Liver (tissue), 9 donors: ENCODE results near the gene CBFA2T2. TPM values are rescaled to one million over a fixed set of nuclear protein-coding genes. Genes with fewer than 3 reads are reported as not detected.

ENCODE experiments used
- DNase-seq: peaks from one replicate; pipeline ENCODE4 v3.0.0-alpha.2; 2017; ENCODE audit warnings: low spot score
- H3K27ac ChIP-seq, 2 donors: one replicate each; pipeline ENCODE4 v1.7.0; 2013; ENCODE audit warnings: inconsistent platforms in 2 of 2, low read length in 2 of 2, control low read depth in 1 of 2, low read depth in 1 of 2, mild to moderate bottlenecking in 1 of 2
- H3K27me3 ChIP-seq, 4 donors: one replicate each; pipeline versions ENCODE4 v1.6.1 to v1.7.0; 2013; ENCODE audit warnings: low read length in 3 of 4, inconsistent platforms in 1 of 4, mild to moderate bottlenecking in 1 of 4, moderate library complexity in 1 of 4; ENCODE audit not compliant: control insufficient read depth in 4 of 4, insufficient read depth in 4 of 4
- H3K36me3 ChIP-seq, 4 donors: one replicate each; pipeline versions ENCODE4 v1.6.1 to v1.7.0; 2013; ENCODE audit warnings: low read length in 3 of 4, mild to moderate bottlenecking in 3 of 4, low read depth in 1 of 4, moderate library complexity in 1 of 4; ENCODE audit not compliant: control insufficient read depth in 4 of 4, insufficient read depth in 3 of 4
- H3K4me1 ChIP-seq, 4 donors: one replicate each; pipeline versions ENCODE4 v1.6.1 to v1.7.0; 2013; ENCODE audit warnings: low read length in 3 of 4, mild to moderate bottlenecking in 3 of 4, moderate library complexity in 1 of 4; ENCODE audit not compliant: control insufficient read depth in 4 of 4, insufficient read depth in 4 of 4
- H3K4me3 ChIP-seq, 3 donors: one replicate each; pipeline versions ENCODE4 v1.6.1 to v1.7.0; 2013; ENCODE audit warnings: low read length in 3 of 3, control low read depth in 1 of 3, low read depth in 1 of 3, mild to moderate bottlenecking in 1 of 3
- H3K9ac ChIP-seq, 2 donors: one replicate each; pipeline ENCODE4 v1.7.0; 2013; ENCODE audit warnings: low read length in 2 of 2, mild to moderate bottlenecking in 2 of 2, moderate library complexity in 2 of 2, control low read depth in 1 of 2, low read depth in 1 of 2
- H3K9me3 ChIP-seq, 4 donors: one replicate each; pipeline versions ENCODE4 v1.6.1 to v1.7.0; 2013; ENCODE audit warnings: low read length in 3 of 4; ENCODE audit not compliant: control insufficient read depth in 4 of 4
- ATF3 ChIP-seq: IDR thresholded peaks from 2 replicates; pipeline ENCODE4 v1.6.1; 2016; ENCODE audit warnings: antibody characterized with exemption
- FOXA2 ChIP-seq: IDR thresholded peaks from 2 replicates; pipeline ENCODE4 v1.6.1; 2016; ENCODE audit warnings: antibody characterized with exemption
- HNF4A ChIP-seq, 2 donors: conservative IDR thresholded peaks; 2 replicates each; pipeline ENCODE4 v1.6.1; 2016; ENCODE audit warnings: antibody characterized with exemption in 2 of 2, mild to moderate bottlenecking in 2 of 2
- HNF4G ChIP-seq: IDR thresholded peaks from 2 replicates; pipeline ENCODE4 v1.6.1; 2016; ENCODE audit warnings: antibody characterized with exemption
- JUND ChIP-seq, 2 donors: IDR thresholded peaks; 2 replicates each; pipeline ENCODE4 v1.6.1; 2016; ENCODE audit warnings: antibody characterized with exemption in 2 of 2
- NR2F2 ChIP-seq: IDR thresholded peaks from 2 replicates; pipeline ENCODE4 v1.6.1; 2016; ENCODE audit warnings: antibody characterized with exemption
- RAD21 ChIP-seq, 2 donors: IDR thresholded peaks; 2 replicates each; pipeline ENCODE4 v1.6.1; 2016; ENCODE audit warnings: antibody characterized with exemption in 2 of 2, mild to moderate bottlenecking in 2 of 2
- RXRA ChIP-seq, 2 donors: IDR thresholded peaks; 2 replicates each; pipeline ENCODE4 v1.6.1; 2017 to 2018; ENCODE audit warnings: antibody characterized with exemption in 2 of 2, mild to moderate bottlenecking in 1 of 2
- SP1 ChIP-seq: IDR thresholded peaks from 2 replicates; pipeline ENCODE4 v1.6.1; 2018; ENCODE audit warnings: antibody characterized with exemption, mild to moderate bottlenecking
- TAF1 ChIP-seq: conservative IDR thresholded peaks from 2 replicates; pipeline ENCODE4 v1.6.1; 2016; ENCODE audit warnings: antibody characterized with exemption, mild to moderate bottlenecking
- YY1 ChIP-seq: IDR thresholded peaks from 2 replicates; pipeline ENCODE4 v1.6.1; 2016; ENCODE audit warnings: antibody characterized with exemption, mild to moderate bottlenecking
- WGBS: extraction: QIAGEN DNeasy Blood & Tissue Kit; methylation state at CpG from one replicate; pipeline ENCODE4 v1.1.7; 2013; 5-methylcytosine and 5-hydroxymethylcytosine counted together
- polyA plus RNA-seq, 2 donors: library from polyadenylated mRNA; stranded (reverse) in 1 of 2; unstranded in 1 of 2; fragments of 200-250 nt in 1 of 2; fragments of >200 nt in 1 of 2; fragmentation: Nextera tagmentation in 1 of 2; extraction: Ambion mirVana in 1 of 2; gene quantifications; one replicate each; pipeline versions ENCODE4 v1.2.1 to v1.2.3, GENCODE V29; 2013 to 2015
- total RNA-seq, 2 donors: library from RNA; depleted of rRNA; stranded (reverse); fragments of >200 nt; gene quantifications; one replicate each; pipeline ENCODE4 v1.2.3, GENCODE V29; 2014
- TF ChIP-seq, protein P1 (sequence below): IDR thresholded peaks from 2 replicates; pipeline ENCODE4 v1.6.1; 2016; ENCODE audit warnings: antibody characterized with exemption
- TF ChIP-seq, protein P2 (sequence below): IDR thresholded peaks from 2 replicates; pipeline ENCODE4 v1.6.1; 2016; ENCODE audit warnings: antibody characterized with exemption, mild to moderate bottlenecking
- TF ChIP-seq, protein P3 (sequence below): IDR thresholded peaks from 2 replicates; pipeline ENCODE4 v1.6.1; 2016; ENCODE audit warnings: antibody characterized with exemption
- TF ChIP-seq, protein P4 (sequence below): fragments of 150-350 bp; IDR thresholded peaks from 2 replicates; pipeline ENCODE4 v1.5.1; 2017; ENCODE audit warnings: improper control_type of control experiment, low read depth, low read length; ENCODE audit not compliant: missing input control
- donor health status: healthy.
- donor health status: healthy.
- donor health status: healthy.
- donor health status: healthy.
- donor health status: healthy.

Gene CBFA2T2
- total and polyA plus RNA-seq, 4 donors = 2.0 to 5.5 (median 5.3) TPM

- TF ChIP-seq, protein P1, sequence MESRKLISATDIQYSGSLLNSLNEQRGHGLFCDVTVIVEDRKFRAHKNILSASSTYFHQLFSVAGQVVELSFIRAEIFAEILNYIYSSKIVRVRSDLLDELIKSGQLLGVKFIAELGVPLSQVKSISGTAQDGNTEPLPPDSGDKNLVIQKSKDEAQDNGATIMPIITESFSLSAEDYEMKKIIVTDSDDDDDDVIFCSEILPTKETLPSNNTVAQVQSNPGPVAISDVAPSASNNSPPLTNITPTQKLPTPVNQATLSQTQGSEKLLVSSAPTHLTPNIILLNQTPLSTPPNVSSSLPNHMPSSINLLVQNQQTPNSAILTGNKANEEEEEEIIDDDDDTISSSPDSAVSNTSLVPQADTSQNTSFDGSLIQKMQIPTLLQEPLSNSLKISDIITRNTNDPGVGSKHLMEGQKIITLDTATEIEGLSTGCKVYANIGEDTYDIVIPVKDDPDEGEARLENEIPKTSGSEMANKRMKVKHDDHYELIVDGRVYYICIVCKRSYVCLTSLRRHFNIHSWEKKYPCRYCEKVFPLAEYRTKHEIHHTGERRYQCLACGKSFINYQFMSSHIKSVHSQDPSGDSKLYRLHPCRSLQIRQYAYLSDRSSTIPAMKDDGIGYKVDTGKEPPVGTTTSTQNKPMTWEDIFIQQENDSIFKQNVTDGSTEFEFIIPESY = no peak
- TF ChIP-seq ATF3 = no peak
- TF ChIP-seq, protein P2, sequence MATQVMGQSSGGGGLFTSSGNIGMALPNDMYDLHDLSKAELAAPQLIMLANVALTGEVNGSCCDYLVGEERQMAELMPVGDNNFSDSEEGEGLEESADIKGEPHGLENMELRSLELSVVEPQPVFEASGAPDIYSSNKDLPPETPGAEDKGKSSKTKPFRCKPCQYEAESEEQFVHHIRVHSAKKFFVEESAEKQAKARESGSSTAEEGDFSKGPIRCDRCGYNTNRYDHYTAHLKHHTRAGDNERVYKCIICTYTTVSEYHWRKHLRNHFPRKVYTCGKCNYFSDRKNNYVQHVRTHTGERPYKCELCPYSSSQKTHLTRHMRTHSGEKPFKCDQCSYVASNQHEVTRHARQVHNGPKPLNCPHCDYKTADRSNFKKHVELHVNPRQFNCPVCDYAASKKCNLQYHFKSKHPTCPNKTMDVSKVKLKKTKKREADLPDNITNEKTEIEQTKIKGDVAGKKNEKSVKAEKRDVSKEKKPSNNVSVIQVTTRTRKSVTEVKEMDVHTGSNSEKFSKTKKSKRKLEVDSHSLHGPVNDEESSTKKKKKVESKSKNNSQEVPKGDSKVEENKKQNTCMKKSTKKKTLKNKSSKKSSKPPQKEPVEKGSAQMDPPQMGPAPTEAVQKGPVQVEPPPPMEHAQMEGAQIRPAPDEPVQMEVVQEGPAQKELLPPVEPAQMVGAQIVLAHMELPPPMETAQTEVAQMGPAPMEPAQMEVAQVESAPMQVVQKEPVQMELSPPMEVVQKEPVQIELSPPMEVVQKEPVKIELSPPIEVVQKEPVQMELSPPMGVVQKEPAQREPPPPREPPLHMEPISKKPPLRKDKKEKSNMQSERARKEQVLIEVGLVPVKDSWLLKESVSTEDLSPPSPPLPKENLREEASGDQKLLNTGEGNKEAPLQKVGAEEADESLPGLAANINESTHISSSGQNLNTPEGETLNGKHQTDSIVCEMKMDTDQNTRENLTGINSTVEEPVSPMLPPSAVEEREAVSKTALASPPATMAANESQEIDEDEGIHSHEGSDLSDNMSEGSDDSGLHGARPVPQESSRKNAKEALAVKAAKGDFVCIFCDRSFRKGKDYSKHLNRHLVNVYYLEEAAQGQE = no peak
- TF ChIP-seq JUND (IDR thresholded peaks at IDR 0.05) = no peak
- TF ChIP-seq RAD21 (IDR thresholded peaks at IDR 0.05) = no peak
- no peak for TF ChIP-seq NR2F2
- TF ChIP-seq, protein P3, sequence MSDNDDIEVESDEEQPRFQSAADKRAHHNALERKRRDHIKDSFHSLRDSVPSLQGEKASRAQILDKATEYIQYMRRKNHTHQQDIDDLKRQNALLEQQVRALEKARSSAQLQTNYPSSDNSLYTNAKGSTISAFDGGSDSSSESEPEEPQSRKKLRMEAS = no peak
- TF ChIP-seq SP1 = no peak
- no peak for TF ChIP-seq HNF4A (conservative IDR thresholded peaks at IDR 0.05)
- TF ChIP-seq, protein P4, sequence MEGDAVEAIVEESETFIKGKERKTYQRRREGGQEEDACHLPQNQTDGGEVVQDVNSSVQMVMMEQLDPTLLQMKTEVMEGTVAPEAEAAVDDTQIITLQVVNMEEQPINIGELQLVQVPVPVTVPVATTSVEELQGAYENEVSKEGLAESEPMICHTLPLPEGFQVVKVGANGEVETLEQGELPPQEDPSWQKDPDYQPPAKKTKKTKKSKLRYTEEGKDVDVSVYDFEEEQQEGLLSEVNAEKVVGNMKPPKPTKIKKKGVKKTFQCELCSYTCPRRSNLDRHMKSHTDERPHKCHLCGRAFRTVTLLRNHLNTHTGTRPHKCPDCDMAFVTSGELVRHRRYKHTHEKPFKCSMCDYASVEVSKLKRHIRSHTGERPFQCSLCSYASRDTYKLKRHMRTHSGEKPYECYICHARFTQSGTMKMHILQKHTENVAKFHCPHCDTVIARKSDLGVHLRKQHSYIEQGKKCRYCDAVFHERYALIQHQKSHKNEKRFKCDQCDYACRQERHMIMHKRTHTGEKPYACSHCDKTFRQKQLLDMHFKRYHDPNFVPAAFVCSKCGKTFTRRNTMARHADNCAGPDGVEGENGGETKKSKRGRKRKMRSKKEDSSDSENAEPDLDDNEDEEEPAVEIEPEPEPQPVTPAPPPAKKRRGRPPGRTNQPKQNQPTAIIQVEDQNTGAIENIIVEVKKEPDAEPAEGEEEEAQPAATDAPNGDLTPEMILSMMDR = no peak
- TF ChIP-seq HNF4G = no peak
- TF ChIP-seq YY1 = no peak
- TF ChIP-seq TAF1 = no peak
- no peak for TF ChIP-seq FOXA2
- TF ChIP-seq RXRA (IDR thresholded peaks at IDR 0.05) = no peak
- no peak overlapping the region for H3K4me3 ChIP-seq
- peaks cover 0 to 10% (median 8%) of the 10 kb centered on the region in 4 donors for H3K4me1 ChIP-seq
- peaks cover 0 to 2% (median under 1%) of the 10 kb centered on the region in 4 donors for H3K36me3 ChIP-seq
- no peaks in the 10 kb centered on the region for H3K27me3 ChIP-seq
- 96% methylated on average over 17 of the region's 17 CpGs for WGBS
- no peaks in the 10 kb centered on the region for H3K9me3 ChIP-seq
- H3K27ac ChIP-seq = no peak overlapping the region
- H3K9ac ChIP-seq = no peak overlapping the region
- no peak for DNase-seq
These were observed 167.1 kb downstream of the CBFA2T2 start for GRCh38 chr20:33656783-33657703.
